SU-DHL-6 (cell line): Measurements from ENCODE around the gene CBFA2T2.
"Not testable (repeated sequence)": the region's sequence is repeated elsewhere in the genome, so short reads cannot be mapped to it uniquely, and the experiment has no call there.

Source experiments
- H2AFZ ChIP-seq: fragments of 200-600 bp; sonication (generic); 2 replicates; pipeline ENCODE4 v1.6.1; 2014; ENCODE audit warnings: low read depth, mild to moderate bottlenecking, moderate library complexity, mixed read lengths, antibody characterized with exemption, low read length; ENCODE audit not compliant: severe bottlenecking
- H3F3A ChIP-seq: fragments of 200-600 bp; shearing (Covaris generic); 2 replicates; pipeline ENCODE4 v1.6.0; 2016; ENCODE audit warnings: antibody characterized with exemption, mild to moderate bottlenecking; ENCODE audit not compliant: insufficient read depth
- H3K27ac ChIP-seq: fragments of 200-600 bp; sonication (generic); 2 replicates; pipeline ENCODE4 v1.5.1; 2016; ENCODE audit warnings: low read depth, mild to moderate bottlenecking, low read length, moderate library complexity, mixed read lengths
- H3K27me3 ChIP-seq: fragments of 200-600 bp; sonication (generic), shearing (Covaris generic); 2 replicates; pipeline ENCODE4 v1.6.0; 2014; ENCODE audit warnings: mild to moderate bottlenecking, low read length
- H3K36me3 ChIP-seq: fragments of 200-600 bp; sonication (generic); 2 replicates; pipeline ENCODE4 v1.6.1; 2014; ENCODE audit warnings: mild to moderate bottlenecking, low read length, mixed read lengths
- H3K4me2 ChIP-seq: fragments of 300-600, 200-600 bp; shearing (Covaris generic), sonication (generic); 2 replicates; pipeline ENCODE4 v1.6.0; 2014; ENCODE audit warnings: low read length, low read depth, mild to moderate bottlenecking; ENCODE audit not compliant: poor library complexity, severe bottlenecking
- H3K4me3 ChIP-seq: fragments of 200-600 bp; sonication (generic); 2 replicates; pipeline ENCODE4 v1.5.1; 2014; ENCODE audit warnings: antibody characterized with exemption, low read length, mild to moderate bottlenecking, mixed read lengths; ENCODE audit not compliant: insufficient read depth, poor library complexity, severe bottlenecking
- H3K79me2 ChIP-seq: fragments of 200-600 bp; sonication (generic); 2 replicates; pipeline ENCODE4 v1.6.1; 2014; ENCODE audit warnings: mild to moderate bottlenecking, low read length, moderate library complexity; ENCODE audit not compliant: insufficient read depth
- H3K9ac ChIP-seq: fragments of 200-600 bp; sonication (generic); 2 replicates; pipeline ENCODE4 v1.7.0; 2014; ENCODE audit warnings: mild to moderate bottlenecking, low read length
- H3K9me2 ChIP-seq: fragments of 200-600 bp; sonication (generic); replicated peaks from 2 replicates; pipeline ENCODE4 v1.6.1; 2014; ENCODE audit warnings: low read length; ENCODE audit not compliant: insufficient read depth
- H3K9me3 ChIP-seq: fragments of 200-600 bp; sonication (generic); 2 replicates; pipeline ENCODE4 v1.6.1; 2014; ENCODE audit warnings: low read length, mixed read lengths; ENCODE audit not compliant: insufficient read depth
- H4K20me1 ChIP-seq: fragments of 200-600 bp; sonication (generic); 2 replicates; pipeline ENCODE4 v1.6.1; 2014; ENCODE audit warnings: low read depth, mild to moderate bottlenecking, antibody characterized with exemption, low read length, moderate library complexity, mixed read lengths
- CTCF ChIP-seq: fragments of 200-600 bp; sonication (generic); IDR thresholded peaks from one replicate; pipeline ENCODE4 v1.5.1; 2017; ENCODE audit warnings: antibody characterized with exemption, mild to moderate bottlenecking, low read length, moderate library complexity; ENCODE audit not compliant: insufficient read depth, poor library complexity, severe bottlenecking
- EZH2phosphoT487 ChIP-seq: fragments of 200-600 bp; sonication (generic), shearing (Covaris generic); conservative IDR thresholded peaks from 2 replicates; pipeline ENCODE4 v1.6.1; 2018; ENCODE audit warnings: mild to moderate bottlenecking, antibody characterized with exemption, low read length, moderate library complexity, mixed read lengths

CBFA2T2 gene

DNA sequence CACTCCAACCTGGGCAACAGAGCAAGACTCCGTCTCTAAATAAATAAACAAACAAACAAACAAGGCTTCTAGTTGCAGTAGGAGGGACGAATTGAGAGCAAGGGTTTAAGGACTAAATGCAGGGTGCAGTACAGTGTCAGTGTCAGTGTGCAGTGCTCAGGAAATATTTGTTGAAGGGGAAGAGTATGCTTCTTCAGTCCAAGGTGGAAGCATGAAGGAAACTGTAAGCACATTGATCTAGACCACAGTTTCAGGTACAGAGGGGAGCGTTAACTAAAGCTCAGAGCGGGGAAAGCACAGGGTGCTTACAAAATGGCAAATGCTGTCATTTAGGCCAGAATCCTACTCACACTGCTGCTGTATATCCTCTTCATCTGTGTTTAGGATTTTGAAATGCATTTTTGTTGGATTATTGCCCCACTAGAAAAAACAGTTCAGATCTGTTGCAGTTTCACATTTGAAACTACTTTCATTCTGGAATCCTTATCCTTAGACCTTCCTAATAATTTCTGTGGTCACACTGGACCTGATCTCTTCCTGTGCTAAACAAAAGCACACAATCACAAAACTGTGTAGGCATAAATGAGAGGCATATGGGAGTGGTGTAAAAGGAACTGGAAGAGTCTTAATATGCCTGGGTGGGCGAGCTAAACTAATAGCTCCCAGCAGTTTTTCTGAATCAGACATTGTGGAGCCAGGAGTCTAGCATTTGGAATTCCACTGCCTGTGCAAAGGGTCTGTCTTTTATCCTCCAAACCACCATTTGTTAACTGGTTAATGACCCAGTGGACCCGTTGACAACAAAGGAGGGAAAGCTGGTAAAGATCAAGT is 41.4 kb downstream of the CBFA2T2 start:
- Histone ChIP-seq H3K9me2 (no peaks in the 10 kb centered on the region), H3K4me3 (no peak overlapping the region), H3K4me2 (no peak overlapping the region), H3F3A (peaks cover 6% of the 10 kb centered on the region; the same call in 1 of the 2 replicates), H3K27ac (no peak overlapping the region), H3K79me2 (no peaks in the 10 kb centered on the region), H4K20me1 (no peaks in the 10 kb centered on the region), H3K36me3 (no peaks in the 10 kb centered on the region), H3K9ac (no peak overlapping the region), H3K27me3 (no peaks in the 10 kb centered on the region), H2AFZ (no peak overlapping the region), H3K9me3 (no peaks in the 10 kb centered on the region)
- TF ChIP-seq EZH2phosphoT487 (no peak), CTCF (no peak)

DNA sequence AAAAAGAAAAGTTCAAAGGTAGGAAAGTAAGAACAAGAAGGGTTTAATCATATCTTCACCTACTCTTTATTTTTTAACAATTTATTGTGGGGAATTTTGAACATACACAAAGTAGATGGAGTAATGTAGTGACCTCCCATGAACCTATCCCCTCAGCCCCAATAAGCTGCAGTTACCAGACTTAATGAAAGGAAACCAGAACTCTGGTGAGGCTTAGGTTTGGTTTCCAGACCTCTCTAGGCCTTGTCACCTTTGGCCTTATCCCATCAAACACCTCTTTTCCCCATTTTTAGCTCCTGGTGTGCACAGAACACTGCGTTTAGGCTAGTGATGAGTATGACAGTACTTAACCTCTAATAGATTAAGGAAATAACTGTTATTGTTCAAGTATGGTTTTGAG is 42.0 kb downstream of the CBFA2T2 start:
- TF ChIP-seq EZH2phosphoT487 = no peak
- Histone ChIP-seq H3K36me3 (no peaks in the 10 kb centered on the region), H3K9me2 (no peaks in the 10 kb centered on the region), H3K9me3 (no peaks in the 10 kb centered on the region), H3K9ac (no peak overlapping the region), H3K27ac (no peak overlapping the region), H3K27me3 (no peaks in the 10 kb centered on the region), H3K79me2 (no peaks in the 10 kb centered on the region), H4K20me1 (no peaks in the 10 kb centered on the region), H3K4me3 (no peak overlapping the region), H3F3A (peaks cover 6% of the 10 kb centered on the region; the same call in 1 of the 2 replicates), H2AFZ (no peak overlapping the region), H3K4me2 (no peak overlapping the region)

- H3F3A ChIP-seq = peaks cover 10% of the 10 kb centered on the region; the same call in 1 of the 2 replicates
- H3K27ac ChIP-seq = no peak overlapping the region
- TF ChIP-seq CTCF (no peak), EZH2phosphoT487 (no peak)
- H4K20me1 ChIP-seq = no peaks in the 10 kb centered on the region
- no peaks in the 10 kb centered on the region for H3K36me3 ChIP-seq
- H3K9ac ChIP-seq = no peak overlapping the region
- H3K4me3 ChIP-seq = no peak overlapping the region
- no peaks in the 10 kb centered on the region for H3K9me3 ChIP-seq
- no peak overlapping the region for H3K4me2 ChIP-seq
- H3K79me2 ChIP-seq = no peaks in the 10 kb centered on the region
- H2AFZ ChIP-seq = no peak overlapping the region
- H3K27me3 ChIP-seq = no peaks in the 10 kb centered on the region
- H3K9me2 ChIP-seq = no peaks in the 10 kb centered on the region
These were observed 43.0 kb downstream of the CBFA2T2 start for GRCh38 chr20:33532753-33533459.

DNA sequence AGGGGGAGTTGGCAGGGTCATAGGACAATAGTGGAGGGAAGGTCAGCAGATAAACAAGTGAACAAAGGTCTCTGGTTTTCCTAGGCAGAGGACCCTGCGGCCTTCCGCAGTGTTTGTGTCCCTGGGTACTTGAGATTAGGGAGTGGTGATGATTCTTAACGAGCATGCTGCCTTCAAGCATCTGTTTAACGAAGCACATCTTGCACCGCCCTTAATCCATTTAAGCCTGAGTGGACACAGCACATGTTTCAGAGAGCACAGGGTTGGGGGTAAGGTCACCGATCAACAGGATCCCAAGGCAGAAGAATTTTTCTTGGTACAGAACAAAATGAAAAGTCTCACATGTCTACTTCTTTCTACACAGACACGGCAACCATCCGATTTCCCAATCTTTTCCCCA is 45.8 kb downstream of the CBFA2T2 start:
- H3K36me3 ChIP-seq, H4K20me1 ChIP-seq, H3K4me2 ChIP-seq, H3K9me3 ChIP-seq, H3K27me3 ChIP-seq, H3K27ac ChIP-seq, H3K9me2 ChIP-seq, H3K4me3 ChIP-seq, H3K9ac ChIP-seq, H2AFZ ChIP-seq, H3K79me2 ChIP-seq, H3F3A ChIP-seq: not testable (repeated sequence)
